Measurements from ENCODE around the gene NRTN. TPM values are rescaled to one million over a fixed set of nuclear protein-coding genes. Genes with fewer than 3 reads are reported as not detected.
A peak's percentile ranks its signal among the peaks of the same experiment; 100 is the strongest.

Gene NRTN
- total RNA-seq, 1 experiment from 2014 or later: 0.53 TPM

GRCh38 chr19:5864725-5865486, 60.0 kb downstream of the NRTN start:
- DNase-seq (ENCODE audit: low read depth): no peak

GRCh38 chr19:5865772-5866171, 60.9 kb downstream of the NRTN start:
- no peak for DNase-seq (ENCODE audit: low read depth)

- no peak for DNase-seq (ENCODE audit: low read depth)
These were observed 62.6 kb downstream of the NRTN start for GRCh38 chr19:5867201-5868136.

GRCh38 chr19:5870986-5871394, 66.1 kb downstream of the NRTN start:
- no peak for DNase-seq (ENCODE audit: low read depth)

- DNase-seq (ENCODE audit: low read depth): no peak
These were observed 68.8 kb downstream of the NRTN start for GRCh38 chr19:5873617-5874199.

GRCh38 chr19:5874496-5874895, 69.6 kb downstream of the NRTN start:
- DNase-seq (ENCODE audit: low read depth): peak; percentile 64

GRCh38 chr19:5877427-5877826, 72.6 kb downstream of the NRTN start:
- DNase-seq (ENCODE audit: low read depth): no peak

GRCh38 chr19:5877882-5878281, 73.0 kb downstream of the NRTN start:
- DNase-seq (ENCODE audit: low read depth): no peak

Other genes starting within 250 kb of the NRTN start
- gene TINCR, start 237.1 kb upstream of the NRTN start, total RNA-seq (2014; rRNA removed; shearing (Covaris generic)): 0.10 TPM in 1 of 2 replicates, not detected in the other
- gene SAFB2, start 182.3 kb upstream of the NRTN start, total RNA-seq (2014; rRNA removed; shearing (Covaris generic)): 32.7 and 33.2 TPM in 2 replicates
- gene SAFB, start 182.0 kb upstream of the NRTN start, total RNA-seq (2014; rRNA removed; shearing (Covaris generic)): 33.5 and 63.9 TPM in 2 replicates
- gene MICOS13, start 124.6 kb upstream of the NRTN start, total RNA-seq (2014; rRNA removed; shearing (Covaris generic)): 234 and 256 TPM in 2 replicates
- 4.5 and 6.2 TPM in 2 replicates for gene HSD11B1L, start 124.0 kb upstream of the NRTN start, total RNA-seq (2014; rRNA removed; shearing (Covaris generic))
- gene RPL36, start 114.8 kb upstream of the NRTN start, total RNA-seq (2014; rRNA removed; shearing (Covaris generic)): 1,434 and 2,039 TPM in 2 replicates
- 139 and 153 TPM in 2 replicates for gene LONP1, start 84.9 kb upstream of the NRTN start, total RNA-seq (2014; rRNA removed; shearing (Covaris generic))
- 0.20 TPM in 1 of 2 replicates, not detected in the other for gene CATSPERD, start 84.4 kb upstream of the NRTN start, total RNA-seq (2014; rRNA removed; shearing (Covaris generic))
- 4.1 and 5.9 TPM in 2 replicates for gene PRR22, start 20.3 kb upstream of the NRTN start, total RNA-seq (2014; rRNA removed; shearing (Covaris generic))
- gene DUS3L, start 13.9 kb upstream of the NRTN start, total RNA-seq (2014; rRNA removed; shearing (Covaris generic)): 56.5 and 71.8 TPM in 2 replicates
- not detected in 2 replicates for gene FUT6, start 34.6 kb downstream of the NRTN start, total RNA-seq (2014; rRNA removed; shearing (Covaris generic))
- gene FUT3, start 46.4 kb downstream of the NRTN start, total RNA-seq (2014; rRNA removed; shearing (Covaris generic)): not detected in 2 replicates
- gene FUT5, start 65.5 kb downstream of the NRTN start, total RNA-seq (2014; rRNA removed; shearing (Covaris generic)): not detected in 2 replicates
- gene NDUFA11, start 98.7 kb downstream of the NRTN start, total RNA-seq (2014; rRNA removed; shearing (Covaris generic)): 220 and 283 TPM in 2 replicates
- 0.90 and 1.3 TPM in 2 replicates for gene VMAC, start 99.8 kb downstream of the NRTN start, total RNA-seq (2014; rRNA removed; shearing (Covaris generic))
- 0.71 and 0.73 TPM in 2 replicates for gene CAPS, start 109.2 kb downstream of the NRTN start, total RNA-seq (2014; rRNA removed; shearing (Covaris generic))
- 61.9 and 89.2 TPM in 2 replicates for gene RANBP3, start 173.1 kb downstream of the NRTN start, total RNA-seq (2014; rRNA removed; shearing (Covaris generic))

Measured in HT1080 (cell line).